Colonic mucosa (tissue), 4 donors: ENCODE data around the gene VWA2. TPM values are rescaled to one million over a fixed set of nuclear protein-coding genes. Genes with fewer than 3 reads are reported as not detected.

Experiments used
- DNase-seq: peaks from one replicate; pipeline ENCODE4 v3.0.0-alpha.2; 2020
- H3K27ac ChIP-seq: fragments of 200-600 bp; one replicate; pipeline ENCODE4 v1.8.0; 2021
- H3K27me3 ChIP-seq: fragments of 200-600 bp; one replicate; pipeline ENCODE4 v1.8.0; 2021
- H3K36me3 ChIP-seq: fragments of 200-600 bp; one replicate; pipeline ENCODE4 v1.8.0; 2021
- H3K4me1 ChIP-seq: fragments of 200-600 bp; one replicate; pipeline ENCODE4 v1.8.0; 2021; ENCODE audit warnings: mild to moderate bottlenecking
- H3K4me3 ChIP-seq: fragments of 200-600 bp; one replicate; pipeline ENCODE4 v1.8.0; 2021
- H3K9ac ChIP-seq, 2 donors: one replicate each; pipeline ENCODE4 v1.7.0; 2013; ENCODE audit warnings: control low read depth in 2 of 2, low read depth in 2 of 2, low read length in 2 of 2
- H3K9me3 ChIP-seq: fragments of 200-600 bp; one replicate; pipeline ENCODE4 v1.8.0; 2021
- intact Hi-C: fragments of 100-400 bp; cut with DNase I; formaldehyde crosslinking; loops from one replicate; pipeline ENCODE4 v1.14.1; 2022
- total RNA-seq, 2 donors: library from RNA; stranded (reverse); fragmentation: NEBNext Ultra II Directional in 1 of 2; extraction: Animal tissue kit (Norgen Biotek cat#: 25700) in 1 of 2; gene quantifications; one replicate each; pipeline ENCODE4 v1.2.1, GENCODE V29; 2021
- TF ChIP-seq, protein P1 (sequence below): fragments of 200-600 bp; IDR thresholded peaks from one replicate; pipeline ENCODE4 v1.8.0; 2022; ENCODE audit warnings: antibody characterized with exemption, mild to moderate bottlenecking
- donor health status: healthy.
- donor health status: DM: no; HTN: no; CAD: no.
- donor health status: DM: no; HTN: no; CAD: no.

VWA2 gene
- total RNA-seq, 2 donors from 2014 or later, result 2.4 to 2.6 TPM

- Histone ChIP-seq H3K4me1 (no peaks in the 10 kb centered on the region), H3K36me3 (no peaks in the 10 kb centered on the region), H3K9me3 (no peaks in the 10 kb centered on the region), H3K4me3 (no peak overlapping the region), H3K9ac (no peak overlapping the region), H3K27me3 (no peaks in the 10 kb centered on the region), H3K27ac (no peak overlapping the region)
- intact Hi-C loops, result no loop called here
- no peak for DNase-seq
- TF ChIP-seq, protein P1, sequence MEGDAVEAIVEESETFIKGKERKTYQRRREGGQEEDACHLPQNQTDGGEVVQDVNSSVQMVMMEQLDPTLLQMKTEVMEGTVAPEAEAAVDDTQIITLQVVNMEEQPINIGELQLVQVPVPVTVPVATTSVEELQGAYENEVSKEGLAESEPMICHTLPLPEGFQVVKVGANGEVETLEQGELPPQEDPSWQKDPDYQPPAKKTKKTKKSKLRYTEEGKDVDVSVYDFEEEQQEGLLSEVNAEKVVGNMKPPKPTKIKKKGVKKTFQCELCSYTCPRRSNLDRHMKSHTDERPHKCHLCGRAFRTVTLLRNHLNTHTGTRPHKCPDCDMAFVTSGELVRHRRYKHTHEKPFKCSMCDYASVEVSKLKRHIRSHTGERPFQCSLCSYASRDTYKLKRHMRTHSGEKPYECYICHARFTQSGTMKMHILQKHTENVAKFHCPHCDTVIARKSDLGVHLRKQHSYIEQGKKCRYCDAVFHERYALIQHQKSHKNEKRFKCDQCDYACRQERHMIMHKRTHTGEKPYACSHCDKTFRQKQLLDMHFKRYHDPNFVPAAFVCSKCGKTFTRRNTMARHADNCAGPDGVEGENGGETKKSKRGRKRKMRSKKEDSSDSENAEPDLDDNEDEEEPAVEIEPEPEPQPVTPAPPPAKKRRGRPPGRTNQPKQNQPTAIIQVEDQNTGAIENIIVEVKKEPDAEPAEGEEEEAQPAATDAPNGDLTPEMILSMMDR, result no peak
Observed at GRCh38 chr10:114291516-114291915, 52.5 kb downstream of the VWA2 start.

DNA sequence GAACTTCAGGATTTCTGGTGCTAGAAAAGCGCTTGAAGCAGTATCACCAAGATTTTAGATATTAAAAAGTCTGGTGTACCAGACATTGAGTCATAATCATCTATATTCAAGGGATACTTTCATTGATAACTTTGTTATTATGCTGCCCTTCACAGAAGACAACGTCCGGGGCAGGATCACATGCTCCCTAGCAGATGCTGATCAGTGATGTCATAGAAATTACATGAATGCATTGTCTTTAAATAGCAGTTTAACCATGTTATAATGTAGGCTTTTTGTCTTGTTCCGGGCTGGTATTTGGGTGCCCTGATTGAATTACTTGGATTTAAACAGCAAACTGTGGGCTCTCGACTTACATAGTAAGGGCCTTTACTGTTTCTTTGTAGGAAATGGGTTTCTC lies 54.0 kb downstream of the VWA2 start:
- Histone ChIP-seq H3K4me3 (no peak overlapping the region), H3K27me3 (no peaks in the 10 kb centered on the region), H3K36me3 (no peaks in the 10 kb centered on the region), H3K9me3 (no peaks in the 10 kb centered on the region), H3K27ac (no peak overlapping the region), H3K9ac (no peak overlapping the region), H3K4me1 (no peaks in the 10 kb centered on the region)
- TF ChIP-seq, protein P1, result no peak
- no peak for DNase-seq
- intact Hi-C loops, result no loop called here

- H3K4me3 ChIP-seq, result no peak overlapping the region
- H3K4me1 ChIP-seq, result no peaks in the 10 kb centered on the region
- no peaks in the 10 kb centered on the region for H3K27me3 ChIP-seq
- intact Hi-C loops, result no loop called here
- no peak overlapping the region for H3K9ac ChIP-seq
- H3K27ac ChIP-seq, result no peak overlapping the region
- H3K36me3 ChIP-seq, result no peaks in the 10 kb centered on the region
- TF ChIP-seq, protein P1, result no peak
- DNase-seq, result no peak
- no peaks in the 10 kb centered on the region for H3K9me3 ChIP-seq
Observed at GRCh38 chr10:114294549-114294948, 55.5 kb downstream of the VWA2 start.

DNA sequence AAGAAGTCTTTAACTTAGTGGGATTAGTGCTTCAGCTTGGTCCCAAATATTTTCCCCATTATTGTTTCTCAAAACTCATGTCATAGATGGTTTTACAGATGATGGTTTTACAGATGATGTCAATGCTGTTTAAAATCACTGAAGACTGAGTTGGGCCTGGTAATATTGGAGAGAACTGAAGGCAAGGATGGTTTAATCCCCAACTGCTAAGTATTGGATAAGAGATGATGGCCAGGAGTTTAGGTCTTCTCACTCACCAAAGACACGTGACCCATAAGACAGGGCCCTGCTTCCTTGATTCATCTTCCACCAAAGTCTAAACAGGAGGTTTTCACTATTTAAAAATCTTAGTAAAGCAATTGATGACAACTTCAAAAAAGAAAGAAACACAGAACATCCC lies 56.3 kb downstream of the VWA2 start:
- intact Hi-C loops, result no loop called here
- Histone ChIP-seq H3K27ac (no peak overlapping the region), H3K9me3 (no peaks in the 10 kb centered on the region), H3K9ac (no peak overlapping the region), H3K4me1 (no peaks in the 10 kb centered on the region), H3K4me3 (no peak overlapping the region), H3K27me3 (no peaks in the 10 kb centered on the region), H3K36me3 (no peaks in the 10 kb centered on the region)
- DNase-seq, result no peak
- TF ChIP-seq, protein P1, result no peak

DNA sequence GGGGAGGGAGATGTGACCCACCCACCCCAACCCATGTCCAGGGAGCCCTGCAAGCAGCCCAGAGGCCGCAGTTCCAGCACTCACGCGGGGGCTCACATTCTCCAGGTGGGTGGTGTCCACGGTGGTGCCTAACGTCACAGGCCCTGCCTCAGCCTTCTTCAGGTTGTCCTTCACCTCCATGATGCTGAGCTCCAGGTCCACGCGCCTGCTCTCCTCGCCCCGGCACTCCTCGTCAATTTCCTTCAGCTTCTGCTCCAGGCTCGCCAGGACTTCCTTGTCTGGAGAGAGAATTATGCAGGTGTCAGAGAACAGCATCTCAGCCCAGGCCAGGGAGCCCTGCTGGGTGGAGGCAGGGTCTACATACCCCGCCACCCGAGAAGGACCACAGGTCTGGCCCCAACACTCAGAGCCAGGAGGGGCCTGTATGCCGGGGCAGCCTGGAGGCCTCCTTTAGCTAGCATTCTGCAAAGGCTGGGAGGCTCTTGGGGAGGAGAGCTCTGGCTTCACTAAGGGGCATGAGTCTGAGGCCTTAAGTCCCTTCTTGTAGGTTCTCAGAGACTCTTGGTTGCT lies 58.2 kb downstream of the VWA2 start:
- Histone ChIP-seq H3K27ac (no peak overlapping the region), H3K4me1 (no peaks in the 10 kb centered on the region), H3K27me3 (no peaks in the 10 kb centered on the region), H3K9ac (no peak overlapping the region), H3K9me3 (no peaks in the 10 kb centered on the region), H3K4me3 (no peak overlapping the region), H3K36me3 (no peaks in the 10 kb centered on the region)
- intact Hi-C loops, result no loop called here
- DNase-seq, result no peak
- TF ChIP-seq, protein P1, result no peak
